GM19099 (cell line): ENCODE results near the gene ERC2.

Experiments used
- POLR2A ChIP-seq: IDR thresholded peaks from 3 replicates; pipeline ENCODE4 v1.6.1; 2011; ENCODE audit warnings: low read depth; ENCODE audit not compliant: insufficient read length; ENCODE audit errors: extremely low read depth

Gene ERC2

GRCh38 chr3:55579496-55579895 lies 888.8 kb downstream of the ERC2 start:
- no peak for TF ChIP-seq POLR2A

- TF ChIP-seq POLR2A, result no peak
Measured at GRCh38 chr3:55576621-55577388, 891.5 kb downstream of the ERC2 start.

GRCh38 chr3:55574671-55575070 lies 893.6 kb downstream of the ERC2 start:
- TF ChIP-seq POLR2A, result no peak

- TF ChIP-seq POLR2A, result no peak
Measured at GRCh38 chr3:55572816-55573215, 895.5 kb downstream of the ERC2 start.

GRCh38 chr3:55571913-55572312 lies 896.4 kb downstream of the ERC2 start:
- TF ChIP-seq POLR2A, result no peak

- TF ChIP-seq POLR2A, result no peak
Measured at GRCh38 chr3:55571216-55571813, 897.0 kb downstream of the ERC2 start.

- TF ChIP-seq POLR2A, result no peak
Measured at GRCh38 chr3:55570271-55570711, 898.0 kb downstream of the ERC2 start.

- no peak for TF ChIP-seq POLR2A
Measured at GRCh38 chr3:55569033-55569599, 899.2 kb downstream of the ERC2 start.

- no peak for TF ChIP-seq POLR2A
Measured at GRCh38 chr3:55567615-55568014, 900.7 kb downstream of the ERC2 start.

GRCh38 chr3:55567121-55567520 lies 901.1 kb downstream of the ERC2 start:
- no peak for TF ChIP-seq POLR2A

- TF ChIP-seq POLR2A, result no peak
Measured at GRCh38 chr3:55565521-55565920, 902.7 kb downstream of the ERC2 start.

GRCh38 chr3:55564726-55565125 lies 903.5 kb downstream of the ERC2 start:
- TF ChIP-seq POLR2A, result no peak

- TF ChIP-seq POLR2A, result no peak
Measured at GRCh38 chr3:55562700-55563099, 905.6 kb downstream of the ERC2 start.

GRCh38 chr3:55559500-55560423 lies 908.5 kb downstream of the ERC2 start:
- TF ChIP-seq POLR2A, result no peak

GRCh38 chr3:55558316-55558715 lies 910.0 kb downstream of the ERC2 start:
- no peak for TF ChIP-seq POLR2A
